OCI-LY7 (cell line): ENCODE results near the gene MTFP1.

ENCODE experiments used
- EZH2phosphoT487 ChIP-seq: fragments of 200-600 bp; sonication (generic); IDR thresholded peaks from 2 replicates; pipeline ENCODE4 v1.6.1; 2018; ENCODE audit warnings: low read depth, borderline replicate concordance, mild to moderate bottlenecking, mixed run types, antibody characterized with exemption, low read length, moderate library complexity, mixed read lengths
- TF ChIP-seq, protein P1 (sequence below): fragments of 200-600 bp; sonication (generic); conservative IDR thresholded peaks from 2 replicates; pipeline ENCODE4 v1.5.1; 2014; ENCODE audit warnings: mild to moderate bottlenecking, antibody characterized with exemption, low read length, moderate library complexity, mixed read lengths

DNA sequence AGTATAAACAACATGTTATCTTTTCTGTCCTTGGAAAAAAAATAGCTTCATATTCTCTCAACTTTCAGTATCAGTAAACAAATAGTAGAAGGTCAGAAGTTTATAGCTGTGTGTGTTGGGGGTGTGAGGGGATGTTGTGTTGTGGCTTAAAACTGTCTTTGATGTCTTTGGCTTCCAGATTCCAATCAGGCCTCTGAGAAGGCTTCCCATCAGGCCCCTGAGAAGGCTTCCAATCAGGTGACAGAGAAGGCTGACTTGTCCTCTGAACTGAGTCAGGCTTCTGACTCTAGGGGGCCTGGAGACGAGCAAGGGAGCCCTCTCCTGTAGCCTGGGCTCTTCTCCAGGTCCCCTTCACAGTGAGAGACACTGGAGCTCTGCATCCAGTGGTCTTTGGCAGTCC, 9.3 kb downstream of the MTFP1 start:
- TF ChIP-seq, protein P1, sequence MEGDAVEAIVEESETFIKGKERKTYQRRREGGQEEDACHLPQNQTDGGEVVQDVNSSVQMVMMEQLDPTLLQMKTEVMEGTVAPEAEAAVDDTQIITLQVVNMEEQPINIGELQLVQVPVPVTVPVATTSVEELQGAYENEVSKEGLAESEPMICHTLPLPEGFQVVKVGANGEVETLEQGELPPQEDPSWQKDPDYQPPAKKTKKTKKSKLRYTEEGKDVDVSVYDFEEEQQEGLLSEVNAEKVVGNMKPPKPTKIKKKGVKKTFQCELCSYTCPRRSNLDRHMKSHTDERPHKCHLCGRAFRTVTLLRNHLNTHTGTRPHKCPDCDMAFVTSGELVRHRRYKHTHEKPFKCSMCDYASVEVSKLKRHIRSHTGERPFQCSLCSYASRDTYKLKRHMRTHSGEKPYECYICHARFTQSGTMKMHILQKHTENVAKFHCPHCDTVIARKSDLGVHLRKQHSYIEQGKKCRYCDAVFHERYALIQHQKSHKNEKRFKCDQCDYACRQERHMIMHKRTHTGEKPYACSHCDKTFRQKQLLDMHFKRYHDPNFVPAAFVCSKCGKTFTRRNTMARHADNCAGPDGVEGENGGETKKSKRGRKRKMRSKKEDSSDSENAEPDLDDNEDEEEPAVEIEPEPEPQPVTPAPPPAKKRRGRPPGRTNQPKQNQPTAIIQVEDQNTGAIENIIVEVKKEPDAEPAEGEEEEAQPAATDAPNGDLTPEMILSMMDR, result no peak
- no peak for TF ChIP-seq EZH2phosphoT487
